HepG2 (cell line): Measurements from ENCODE around the gene BCAM. TPM values are rescaled to one million over a fixed set of nuclear protein-coding genes. Genes with fewer than 3 reads are reported as not detected.

ENCODE experiments used
- DPF2 ChIP-seq: sonication (generic); formaldehyde crosslinking; IDR thresholded peaks from 2 replicates; pipeline ENCODE4 v1.4.0; 2020; ENCODE audit warnings: mild to moderate bottlenecking, low read depth, missing genetic modification reagents, borderline replicate concordance
- SMYD3 ChIP-seq: sonication (generic); formaldehyde crosslinking; IDR thresholded peaks from 2 replicates; pipeline ENCODE4 v1.8.1; 2023; ENCODE audit warnings: mild to moderate bottlenecking, missing genetic modification reagents
- ZFP82 ChIP-seq: sonication (generic); formaldehyde crosslinking; IDR thresholded peaks from 2 replicates; pipeline ENCODE4 v1.5.1; 2020; ENCODE audit warnings: mild to moderate bottlenecking, missing genetic modification reagents, borderline replicate concordance
- ZKSCAN5 ChIP-seq: sonication (generic); formaldehyde crosslinking; IDR thresholded peaks from 2 replicates; pipeline ENCODE4 v1.5.1; 2020; ENCODE audit warnings: mild to moderate bottlenecking, missing genetic modification reagents
- ZNF367 ChIP-seq: sonication (generic); formaldehyde crosslinking; IDR thresholded peaks from 2 replicates; pipeline ENCODE4 v1.4.0; 2020; ENCODE audit warnings: missing genetic modification reagents, borderline replicate concordance
- ZNF451 ChIP-seq: sonication (generic); formaldehyde crosslinking; IDR thresholded peaks from 2 replicates; pipeline ENCODE4 v1.5.0; 2020; ENCODE audit warnings: mild to moderate bottlenecking, missing genetic modification reagents
- ZNF577 ChIP-seq: sonication (generic); formaldehyde crosslinking; IDR thresholded peaks from 2 replicates; pipeline ENCODE4 v1.4.0; 2020; ENCODE audit warnings: mild to moderate bottlenecking, low read depth, missing genetic modification reagents, borderline replicate concordance
- polyA plus RNA-seq, 8 experiments: library from polyadenylated mRNA; depleted of rRNA in 3 of 8; stranded (reverse) in 7 of 8; unstranded in 1 of 8; fragments of >200 nt; fragmentation: Illumina TruSeq in 4 of 8; extraction: Trizol in 4 of 8; gene quantifications; 2 replicates each; pipeline versions ENCODE4 v1.2.1 to v1.2.3, GENCODE V29; 2011 to 2016; ENCODE audit warnings: low read depth in 4 of 8, missing spikeins in 1 of 8, mixed read lengths in 1 of 8; ENCODE audit not compliant: insufficient read depth in 1 of 8
- total RNA-seq, 5 experiments: library from RNA; depleted of rRNA; stranded (reverse); fragments of >200 nt; fragmentation: Illumina TruSeq; extraction: Trizol; gene quantifications; 2 replicates each; pipeline ENCODE4 v1.2.3, GENCODE V29; 2016; ENCODE audit warnings: low read depth in 1 of 5
- TF ChIP-seq, protein P1 (sequence below): sonication (generic); formaldehyde crosslinking; IDR thresholded peaks from 2 replicates; pipeline ENCODE4 v1.4.0; 2020; ENCODE audit warnings: missing genetic modification reagents, borderline replicate concordance
- TF ChIP-seq, protein P2 (sequence below): sonication (generic); formaldehyde crosslinking; IDR thresholded peaks from 2 replicates; pipeline ENCODE4 v1.8.0; 2022; ENCODE audit warnings: missing genetic modification reagents, mild to moderate bottlenecking, moderate library complexity, borderline replicate concordance
- TF ChIP-seq, protein P3 (sequence below): sonication (generic); formaldehyde crosslinking; IDR thresholded peaks from 2 replicates; pipeline ENCODE4 v1.4.0; 2020; ENCODE audit warnings: mild to moderate bottlenecking, missing genetic modification reagents, borderline replicate concordance
- TF ChIP-seq, protein P4 (sequence below): sonication (generic); formaldehyde crosslinking; IDR thresholded peaks from 2 replicates; pipeline ENCODE4 v1.4.0; 2020; ENCODE audit warnings: missing genetic modification reagents
- TF ChIP-seq, protein P5 (sequence below): IDR thresholded peaks from 2 replicates; pipeline ENCODE4 v1.6.1; 2016
- TF ChIP-seq, protein P6 (sequence below): sonication (generic); formaldehyde crosslinking; conservative IDR thresholded peaks from 2 replicates; pipeline ENCODE4 v1.8.0; 2022; ENCODE audit warnings: mild to moderate bottlenecking, moderate library complexity, missing genetic modification reagents

BCAM gene
- total and polyA plus RNA-seq, 2 of the 13 experiments (the other 11 are each of a cell fraction or from before 2014, with no cell fraction given): 51.2 to 62.7 TPM

DNA sequence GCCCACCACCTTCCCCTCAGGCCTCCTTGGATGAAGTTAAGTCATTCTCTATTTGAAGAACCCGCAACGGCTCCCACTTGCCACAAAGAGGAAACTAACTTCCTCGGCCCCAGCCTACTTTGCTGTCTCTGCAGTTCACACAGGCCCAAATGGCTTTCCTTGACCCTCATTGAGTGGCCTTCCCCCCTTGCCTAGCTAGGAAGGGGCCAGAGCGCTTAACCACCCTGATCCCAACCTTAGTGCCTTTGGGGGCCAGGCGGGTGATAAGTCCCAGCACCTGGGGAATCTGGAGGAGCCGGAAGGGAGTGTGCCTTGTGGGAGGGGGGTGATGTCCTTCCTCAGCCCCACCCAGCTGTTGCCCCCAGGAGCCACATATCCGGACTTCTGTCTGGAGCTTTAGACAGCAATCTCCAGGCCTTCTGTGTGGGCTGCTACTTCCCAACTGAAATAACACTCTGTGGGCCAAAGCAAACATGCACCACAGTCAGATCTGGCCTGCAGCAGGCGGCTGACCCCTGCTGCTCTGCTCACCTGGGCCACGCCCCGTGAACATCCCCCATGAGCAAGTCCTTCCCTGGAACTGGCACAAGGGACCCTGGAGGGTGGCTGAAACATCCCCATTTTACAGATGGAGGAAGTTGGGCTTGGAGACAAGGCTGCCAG lies 47.6 kb downstream of the BCAM start (continued):
- TF ChIP-seq, protein P1, sequence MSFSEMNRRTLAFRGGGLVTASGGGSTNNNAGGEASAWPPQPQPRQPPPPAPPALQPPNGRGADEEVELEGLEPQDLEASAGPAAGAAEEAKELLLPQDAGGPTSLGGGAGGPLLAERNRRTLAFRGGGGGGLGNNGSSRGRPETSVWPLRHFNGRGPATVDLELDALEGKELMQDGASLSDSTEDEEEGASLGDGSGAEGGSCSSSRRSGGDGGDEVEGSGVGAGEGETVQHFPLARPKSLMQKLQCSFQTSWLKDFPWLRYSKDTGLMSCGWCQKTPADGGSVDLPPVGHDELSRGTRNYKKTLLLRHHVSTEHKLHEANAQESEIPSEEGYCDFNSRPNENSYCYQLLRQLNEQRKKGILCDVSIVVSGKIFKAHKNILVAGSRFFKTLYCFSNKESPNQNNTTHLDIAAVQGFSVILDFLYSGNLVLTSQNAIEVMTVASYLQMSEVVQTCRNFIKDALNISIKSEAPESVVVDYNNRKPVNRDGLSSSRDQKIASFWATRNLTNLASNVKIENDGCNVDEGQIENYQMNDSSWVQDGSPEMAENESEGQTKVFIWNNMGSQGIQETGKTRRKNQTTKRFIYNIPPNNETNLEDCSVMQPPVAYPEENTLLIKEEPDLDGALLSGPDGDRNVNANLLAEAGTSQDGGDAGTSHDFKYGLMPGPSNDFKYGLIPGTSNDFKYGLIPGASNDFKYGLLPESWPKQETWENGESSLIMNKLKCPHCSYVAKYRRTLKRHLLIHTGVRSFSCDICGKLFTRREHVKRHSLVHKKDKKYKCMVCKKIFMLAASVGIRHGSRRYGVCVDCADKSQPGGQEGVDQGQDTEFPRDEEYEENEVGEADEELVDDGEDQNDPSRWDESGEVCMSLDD (CRISPR knock-in tag): no peak
- no peak for TF ChIP-seq ZNF367 (CRISPR knock-in tag)
- TF ChIP-seq, protein P2, sequence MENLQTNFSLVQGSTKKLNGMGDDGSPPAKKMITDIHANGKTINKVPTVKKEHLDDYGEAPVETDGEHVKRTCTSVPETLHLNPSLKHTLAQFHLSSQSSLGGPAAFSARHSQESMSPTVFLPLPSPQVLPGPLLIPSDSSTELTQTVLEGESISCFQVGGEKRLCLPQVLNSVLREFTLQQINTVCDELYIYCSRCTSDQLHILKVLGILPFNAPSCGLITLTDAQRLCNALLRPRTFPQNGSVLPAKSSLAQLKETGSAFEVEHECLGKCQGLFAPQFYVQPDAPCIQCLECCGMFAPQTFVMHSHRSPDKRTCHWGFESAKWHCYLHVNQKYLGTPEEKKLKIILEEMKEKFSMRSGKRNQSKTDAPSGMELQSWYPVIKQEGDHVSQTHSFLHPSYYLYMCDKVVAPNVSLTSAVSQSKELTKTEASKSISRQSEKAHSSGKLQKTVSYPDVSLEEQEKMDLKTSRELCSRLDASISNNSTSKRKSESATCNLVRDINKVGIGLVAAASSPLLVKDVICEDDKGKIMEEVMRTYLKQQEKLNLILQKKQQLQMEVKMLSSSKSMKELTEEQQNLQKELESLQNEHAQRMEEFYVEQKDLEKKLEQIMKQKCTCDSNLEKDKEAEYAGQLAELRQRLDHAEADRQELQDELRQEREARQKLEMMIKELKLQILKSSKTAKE (CRISPR knock-in tag): peak; percentile 50; the same call in 1 of the 2 replicates
- no peak for TF ChIP-seq ZNF451 (CRISPR knock-in tag)
- TF ChIP-seq, protein P3, sequence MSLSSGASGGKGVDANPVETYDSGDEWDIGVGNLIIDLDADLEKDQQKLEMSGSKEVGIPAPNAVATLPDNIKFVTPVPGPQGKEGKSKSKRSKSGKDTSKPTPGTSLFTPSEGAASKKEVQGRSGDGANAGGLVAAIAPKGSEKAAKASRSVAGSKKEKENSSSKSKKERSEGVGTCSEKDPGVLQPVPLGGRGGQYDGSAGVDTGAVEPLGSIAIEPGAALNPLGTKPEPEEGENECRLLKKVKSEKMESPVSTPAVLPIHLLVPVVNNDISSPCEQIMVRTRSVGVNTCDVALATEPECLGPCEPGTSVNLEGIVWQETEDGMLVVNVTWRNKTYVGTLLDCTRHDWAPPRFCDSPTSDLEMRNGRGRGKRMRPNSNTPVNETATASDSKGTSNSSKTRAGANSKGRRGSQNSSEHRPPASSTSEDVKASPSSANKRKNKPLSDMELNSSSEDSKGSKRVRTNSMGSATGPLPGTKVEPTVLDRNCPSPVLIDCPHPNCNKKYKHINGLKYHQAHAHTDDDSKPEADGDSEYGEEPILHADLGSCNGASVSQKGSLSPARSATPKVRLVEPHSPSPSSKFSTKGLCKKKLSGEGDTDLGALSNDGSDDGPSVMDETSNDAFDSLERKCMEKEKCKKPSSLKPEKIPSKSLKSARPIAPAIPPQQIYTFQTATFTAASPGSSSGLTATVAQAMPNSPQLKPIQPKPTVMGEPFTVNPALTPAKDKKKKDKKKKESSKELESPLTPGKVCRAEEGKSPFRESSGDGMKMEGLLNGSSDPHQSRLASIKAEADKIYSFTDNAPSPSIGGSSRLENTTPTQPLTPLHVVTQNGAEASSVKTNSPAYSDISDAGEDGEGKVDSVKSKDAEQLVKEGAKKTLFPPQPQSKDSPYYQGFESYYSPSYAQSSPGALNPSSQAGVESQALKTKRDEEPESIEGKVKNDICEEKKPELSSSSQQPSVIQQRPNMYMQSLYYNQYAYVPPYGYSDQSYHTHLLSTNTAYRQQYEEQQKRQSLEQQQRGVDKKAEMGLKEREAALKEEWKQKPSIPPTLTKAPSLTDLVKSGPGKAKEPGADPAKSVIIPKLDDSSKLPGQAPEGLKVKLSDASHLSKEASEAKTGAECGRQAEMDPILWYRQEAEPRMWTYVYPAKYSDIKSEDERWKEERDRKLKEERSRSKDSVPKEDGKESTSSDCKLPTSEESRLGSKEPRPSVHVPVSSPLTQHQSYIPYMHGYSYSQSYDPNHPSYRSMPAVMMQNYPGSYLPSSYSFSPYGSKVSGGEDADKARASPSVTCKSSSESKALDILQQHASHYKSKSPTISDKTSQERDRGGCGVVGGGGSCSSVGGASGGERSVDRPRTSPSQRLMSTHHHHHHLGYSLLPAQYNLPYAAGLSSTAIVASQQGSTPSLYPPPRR (CRISPR knock-in tag): peak; percentile 19; the same call in 1 of the 2 replicates
- no peak for TF ChIP-seq SMYD3
- TF ChIP-seq, protein P4, sequence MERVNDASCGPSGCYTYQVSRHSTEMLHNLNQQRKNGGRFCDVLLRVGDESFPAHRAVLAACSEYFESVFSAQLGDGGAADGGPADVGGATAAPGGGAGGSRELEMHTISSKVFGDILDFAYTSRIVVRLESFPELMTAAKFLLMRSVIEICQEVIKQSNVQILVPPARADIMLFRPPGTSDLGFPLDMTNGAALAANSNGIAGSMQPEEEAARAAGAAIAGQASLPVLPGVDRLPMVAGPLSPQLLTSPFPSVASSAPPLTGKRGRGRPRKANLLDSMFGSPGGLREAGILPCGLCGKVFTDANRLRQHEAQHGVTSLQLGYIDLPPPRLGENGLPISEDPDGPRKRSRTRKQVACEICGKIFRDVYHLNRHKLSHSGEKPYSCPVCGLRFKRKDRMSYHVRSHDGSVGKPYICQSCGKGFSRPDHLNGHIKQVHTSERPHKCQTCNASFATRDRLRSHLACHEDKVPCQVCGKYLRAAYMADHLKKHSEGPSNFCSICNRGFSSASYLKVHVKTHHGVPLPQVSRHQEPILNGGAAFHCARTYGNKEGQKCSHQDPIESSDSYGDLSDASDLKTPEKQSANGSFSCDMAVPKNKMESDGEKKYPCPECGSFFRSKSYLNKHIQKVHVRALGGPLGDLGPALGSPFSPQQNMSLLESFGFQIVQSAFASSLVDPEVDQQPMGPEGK: peak; percentile 91
- TF ChIP-seq ZKSCAN5 (CRISPR knock-in tag): no peak
- TF ChIP-seq, protein P5, sequence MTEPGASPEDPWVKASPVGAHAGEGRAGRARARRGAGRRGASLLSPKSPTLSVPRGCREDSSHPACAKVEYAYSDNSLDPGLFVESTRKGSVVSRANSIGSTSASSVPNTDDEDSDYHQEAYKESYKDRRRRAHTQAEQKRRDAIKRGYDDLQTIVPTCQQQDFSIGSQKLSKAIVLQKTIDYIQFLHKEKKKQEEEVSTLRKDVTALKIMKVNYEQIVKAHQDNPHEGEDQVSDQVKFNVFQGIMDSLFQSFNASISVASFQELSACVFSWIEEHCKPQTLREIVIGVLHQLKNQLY (CRISPR knock-in tag): 0 out of 2 replicates have a peak, but pooled peaks have one; percentile 18
- TF ChIP-seq, protein P6, sequence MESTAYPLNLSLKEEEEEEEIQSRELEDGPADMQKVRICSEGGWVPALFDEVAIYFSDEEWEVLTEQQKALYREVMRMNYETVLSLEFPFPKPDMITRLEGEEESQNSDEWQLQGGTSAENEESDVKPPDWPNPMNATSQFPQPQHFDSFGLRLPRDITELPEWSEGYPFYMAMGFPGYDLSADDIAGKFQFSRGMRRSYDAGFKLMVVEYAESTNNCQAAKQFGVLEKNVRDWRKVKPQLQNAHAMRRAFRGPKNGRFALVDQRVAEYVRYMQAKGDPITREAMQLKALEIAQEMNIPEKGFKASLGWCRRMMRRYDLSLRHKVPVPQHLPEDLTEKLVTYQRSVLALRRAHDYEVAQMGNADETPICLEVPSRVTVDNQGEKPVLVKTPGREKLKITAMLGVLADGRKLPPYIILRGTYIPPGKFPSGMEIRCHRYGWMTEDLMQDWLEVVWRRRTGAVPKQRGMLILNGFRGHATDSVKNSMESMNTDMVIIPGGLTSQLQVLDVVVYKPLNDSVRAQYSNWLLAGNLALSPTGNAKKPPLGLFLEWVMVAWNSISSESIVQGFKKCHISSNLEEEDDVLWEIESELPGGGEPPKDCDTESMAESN: 0 out of 2 replicates have a peak, but pooled peaks have one; percentile 25
- TF ChIP-seq ZNF577 (CRISPR knock-in tag): no peak
- no peak for TF ChIP-seq DPF2
- no peak for TF ChIP-seq ZFP82 (CRISPR knock-in tag)
